GM21447 (cell line): ENCODE data around the gene FANCC.

Source experiments
- ATAC-seq: cut with Tn5 transposase; IDR thresholded peaks from one replicate; pipeline ENCODE4 v1.9.1; 2021; ENCODE audit not compliant: unreplicated experiment

Gene FANCC

GRCh38 chr9:95104581-95104960 is 212.9 kb downstream of the FANCC start:
- ATAC-seq: no peak

- ATAC-seq: no peak
Measured at GRCh38 chr9:95103871-95104580, 213.5 kb downstream of the FANCC start.

- no peak for ATAC-seq
Measured at GRCh38 chr9:95103281-95103771, 214.2 kb downstream of the FANCC start.

- ATAC-seq: no peak
Measured at GRCh38 chr9:95102572-95102971, 214.9 kb downstream of the FANCC start.

GRCh38 chr9:95102001-95102433 is 215.5 kb downstream of the FANCC start:
- no peak for ATAC-seq

- ATAC-seq: no peak
Measured at GRCh38 chr9:95101326-95101725, 216.2 kb downstream of the FANCC start.

- no peak for ATAC-seq
Measured at GRCh38 chr9:95100071-95100627, 217.4 kb downstream of the FANCC start.

- no peak for ATAC-seq
Measured at GRCh38 chr9:95099321-95100070, 218.0 kb downstream of the FANCC start.

GRCh38 chr9:95098391-95098921 is 219.1 kb downstream of the FANCC start:
- ATAC-seq: no peak

- ATAC-seq: no peak
Measured at GRCh38 chr9:95097279-95097678, 220.2 kb downstream of the FANCC start.

- ATAC-seq: no peak
Measured at GRCh38 chr9:95096807-95097206, 220.7 kb downstream of the FANCC start.

GRCh38 chr9:95096381-95096780 is 221.1 kb downstream of the FANCC start:
- no peak for ATAC-seq

GRCh38 chr9:95095641-95096355 is 221.7 kb downstream of the FANCC start:
- ATAC-seq: no peak

- ATAC-seq: no peak
Measured at GRCh38 chr9:95094002-95094401, 223.5 kb downstream of the FANCC start.

GRCh38 chr9:95093586-95093985 is 223.9 kb downstream of the FANCC start:
- ATAC-seq: no peak

- ATAC-seq: no peak
Measured at GRCh38 chr9:95092262-95093072, 225.0 kb downstream of the FANCC start.

- ATAC-seq: no peak
Measured at GRCh38 chr9:95091601-95092261, 225.8 kb downstream of the FANCC start.

- ATAC-seq: no peak
Measured at GRCh38 chr9:95090871-95091577, 226.5 kb downstream of the FANCC start.
